BLaER1 (cell line): Measurements from ENCODE around the gene POLR1H.

Experiments
- H3K27ac ChIP-seq: shearing (Covaris generic); formaldehyde crosslinking; 2 replicates; pipeline ENCODE4 v1.8.1; 2022
- H3K27me3 ChIP-seq: shearing (Covaris generic); formaldehyde crosslinking; 2 replicates; pipeline ENCODE4 v1.8.1; 2022
- H3K36me3 ChIP-seq: shearing (Covaris generic); formaldehyde crosslinking; 2 replicates; pipeline ENCODE4 v1.8.1; 2022
- H3K4me1 ChIP-seq: shearing (Covaris generic); formaldehyde crosslinking; 2 replicates; pipeline ENCODE4 v1.8.1; 2022
- H3K4me2 ChIP-seq: shearing (Covaris generic); formaldehyde crosslinking; 2 replicates; pipeline ENCODE4 v1.8.1; 2022
- H3K4me3 ChIP-seq: shearing (Covaris generic); formaldehyde crosslinking; 2 replicates; pipeline ENCODE4 v1.8.1; 2022
- H3K9ac ChIP-seq: shearing (Covaris generic); formaldehyde crosslinking; 2 replicates; pipeline ENCODE4 v1.8.1; 2022
- H3K9me3 ChIP-seq: shearing (Covaris generic); formaldehyde crosslinking; 2 replicates; pipeline ENCODE4 v1.8.1; 2022
- H4K20me1 ChIP-seq: shearing (Covaris generic); formaldehyde crosslinking; 2 replicates; pipeline ENCODE4 v1.8.1; 2022
- Cebpa-rat ChIP-seq: shearing (Covaris generic); IDR thresholded peaks from 2 replicates; pipeline ENCODE4 v1.8.1; 2022

The POLR1H gene

DNA sequence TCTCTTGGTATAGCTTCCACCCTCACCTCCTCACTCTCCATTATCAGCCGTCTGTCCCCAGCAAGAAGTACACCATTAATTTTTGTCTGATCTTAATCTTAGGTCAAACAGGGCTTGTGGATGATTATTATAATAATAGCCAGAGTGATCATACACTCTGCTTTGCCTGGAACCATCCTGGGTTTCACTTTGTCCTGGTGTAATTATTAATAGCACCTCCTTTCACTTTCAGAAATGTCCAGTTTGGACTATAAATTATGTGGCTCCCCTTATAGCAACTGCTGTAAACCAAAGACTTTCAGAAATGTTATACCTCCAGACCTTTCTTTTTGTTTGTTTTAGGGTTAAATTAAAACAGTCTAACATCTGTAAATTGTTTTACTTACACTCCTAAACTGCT lies 52.8 kb downstream of the POLR1H start:
- no peak for TF ChIP-seq Cebpa-rat
- Histone ChIP-seq H3K4me1 (peaks cover 50% of the 10 kb centered on the region), H3K9ac (no peak overlapping the region), H3K4me3 (no peak overlapping the region), H3K9me3 (no peaks in the 10 kb centered on the region), H3K36me3 (no peaks in the 10 kb centered on the region), H3K4me2 (peak overlapping the region; percentile 3; the same call in 1 of the 2 replicates), H4K20me1 (no peaks in the 10 kb centered on the region), H3K27me3 (peaks cover 5% of the 10 kb centered on the region; the same call in 1 of the 2 replicates), H3K27ac (no peak overlapping the region)
